Stomach smooth muscle (tissue), 2 donors: ENCODE measurements around the gene TUBB8B.
"Not testable (repeated sequence)": the region's sequence is repeated elsewhere in the genome, so short reads cannot be mapped to it uniquely, and the experiment has no call there.

Source experiments
- H3K27ac ChIP-seq: one replicate; pipeline ENCODE4 v1.7.0; 2013; ENCODE audit warnings: mild to moderate bottlenecking, low read length, inconsistent platforms
- H3K27me3 ChIP-seq, 2 donors: one replicate each; pipeline ENCODE4 v1.7.0; 2013; ENCODE audit warnings: low read length in 2 of 2; ENCODE audit not compliant: insufficient read depth in 2 of 2, control insufficient read depth in 1 of 2
- H3K36me3 ChIP-seq, 2 donors: one replicate each; pipeline ENCODE4 v1.7.0; 2013; ENCODE audit warnings: low read length in 2 of 2; ENCODE audit not compliant: control insufficient read depth in 2 of 2, insufficient read depth in 2 of 2
- H3K4me1 ChIP-seq: one replicate; pipeline ENCODE4 v1.7.0; 2013; ENCODE audit warnings: low read length; ENCODE audit not compliant: control insufficient read depth, insufficient read depth
- H3K4me3 ChIP-seq, 2 donors: one replicate each; pipeline ENCODE4 v1.7.0; 2013; ENCODE audit warnings: low read length in 2 of 2
- H3K9ac ChIP-seq, 2 donors: one replicate each; pipeline ENCODE4 v1.7.0; 2013; ENCODE audit warnings: low read length in 2 of 2, mild to moderate bottlenecking in 1 of 2
- H3K9me3 ChIP-seq, 2 donors: one replicate each; pipeline ENCODE4 v1.7.0; 2013; ENCODE audit warnings: low read length in 2 of 2; ENCODE audit not compliant: control insufficient read depth in 2 of 2
- donor health status: healthy.
- donor health status: Pancreatic carcinoma.

Gene TUBB8B

DNA sequence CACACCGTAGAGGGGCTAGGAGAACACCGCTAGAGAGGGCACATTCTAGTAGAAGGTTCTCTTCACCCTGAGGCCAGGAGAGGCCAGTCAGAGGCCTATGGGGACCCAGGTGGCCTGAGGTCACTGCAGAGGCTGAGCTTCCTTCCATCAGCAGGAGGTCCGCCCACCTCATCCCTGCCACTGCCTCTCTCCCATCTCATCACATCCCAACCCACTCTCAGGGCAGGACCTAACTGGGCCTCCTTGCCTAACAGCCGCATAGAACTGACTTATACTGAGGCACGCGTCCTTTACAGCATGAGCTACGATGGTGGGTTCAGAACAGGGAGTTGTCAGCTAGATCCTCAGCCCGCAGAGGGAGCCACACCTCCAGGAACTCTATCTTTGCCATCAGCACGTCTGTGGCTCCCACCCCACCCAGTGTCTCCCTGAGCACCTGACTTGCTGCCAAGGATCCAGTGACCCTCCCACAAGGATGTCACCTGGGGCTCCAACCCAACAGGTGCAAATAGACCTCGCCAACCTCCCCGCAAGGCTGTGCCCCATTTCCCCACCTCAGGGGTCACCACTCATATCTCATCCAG, 33.3 kb upstream of the TUBB8B start:
- H3K4me1 ChIP-seq, H3K9ac ChIP-seq, H3K9me3 ChIP-seq, H3K4me3 ChIP-seq, H3K27me3 ChIP-seq, H3K27ac ChIP-seq, H3K36me3 ChIP-seq: not testable (repeated sequence)

- not testable (repeated sequence) for H3K27ac ChIP-seq, H3K4me1 ChIP-seq, H3K4me3 ChIP-seq, H3K27me3 ChIP-seq, H3K9ac ChIP-seq, H3K9me3 ChIP-seq, H3K36me3 ChIP-seq
Measured at GRCh38 chr18:80881-81280, 31.5 kb upstream of the TUBB8B start.

DNA sequence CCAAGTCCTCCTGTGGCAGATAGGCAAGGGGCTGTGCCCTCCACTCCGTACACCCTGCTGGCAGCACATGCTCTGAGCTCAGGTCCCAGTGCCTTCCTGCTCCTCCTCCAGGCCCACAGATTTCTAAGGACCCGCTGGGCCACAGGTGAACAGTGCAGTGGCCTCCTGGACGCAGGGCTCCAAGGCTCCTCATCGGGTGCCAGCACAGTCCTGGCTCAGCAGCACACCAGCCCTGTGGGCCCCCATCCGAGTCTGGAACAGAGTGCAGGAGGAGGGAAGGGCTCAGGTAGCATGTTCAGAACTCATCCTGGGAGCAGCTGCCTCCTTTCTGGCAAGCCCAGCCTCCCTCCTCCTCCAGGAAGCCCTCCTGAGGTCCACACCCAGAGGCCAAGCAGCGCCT, 30.8 kb upstream of the TUBB8B start:
- H3K9me3 ChIP-seq, H3K27ac ChIP-seq: not testable (repeated sequence)

DNA sequence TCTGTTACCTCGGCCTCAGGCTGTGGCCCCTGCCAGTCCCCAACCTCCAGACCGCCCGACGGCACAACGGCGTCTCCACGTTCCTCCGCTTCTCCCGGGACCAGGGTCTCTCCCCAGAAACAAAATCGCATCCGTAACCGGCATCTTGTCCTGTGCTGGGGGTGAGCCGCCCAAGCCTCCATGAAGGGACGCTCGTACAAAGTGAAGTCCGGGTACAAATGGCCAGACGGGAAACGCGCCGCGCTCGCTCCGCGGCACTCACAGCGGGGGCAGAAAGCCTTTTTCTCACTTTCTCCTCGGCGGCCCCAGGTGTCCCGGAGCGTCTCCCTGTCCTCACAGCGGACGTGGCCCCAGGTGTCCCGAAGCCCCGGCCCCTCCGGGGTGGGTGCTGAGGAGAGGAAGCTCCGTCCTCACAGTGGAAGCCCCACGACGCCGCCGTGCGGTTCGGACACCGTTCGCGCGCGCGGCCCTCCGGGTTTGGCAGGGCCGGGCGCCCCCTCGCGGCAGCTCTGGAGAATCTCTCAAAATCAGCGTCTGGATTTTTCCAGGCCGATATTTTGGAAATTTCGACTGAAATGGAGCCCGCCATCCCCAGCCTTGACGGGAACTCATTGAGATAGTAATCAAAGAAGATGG, 26.2 kb upstream of the TUBB8B start:
- not testable (repeated sequence) for H3K36me3 ChIP-seq, H3K4me3 ChIP-seq

More for the DNA sequence above, 30.8 kb upstream of the TUBB8B start:
- H3K9ac ChIP-seq, H3K27me3 ChIP-seq, H3K36me3 ChIP-seq, H3K4me3 ChIP-seq, H3K4me1 ChIP-seq: not testable (repeated sequence)

DNA sequence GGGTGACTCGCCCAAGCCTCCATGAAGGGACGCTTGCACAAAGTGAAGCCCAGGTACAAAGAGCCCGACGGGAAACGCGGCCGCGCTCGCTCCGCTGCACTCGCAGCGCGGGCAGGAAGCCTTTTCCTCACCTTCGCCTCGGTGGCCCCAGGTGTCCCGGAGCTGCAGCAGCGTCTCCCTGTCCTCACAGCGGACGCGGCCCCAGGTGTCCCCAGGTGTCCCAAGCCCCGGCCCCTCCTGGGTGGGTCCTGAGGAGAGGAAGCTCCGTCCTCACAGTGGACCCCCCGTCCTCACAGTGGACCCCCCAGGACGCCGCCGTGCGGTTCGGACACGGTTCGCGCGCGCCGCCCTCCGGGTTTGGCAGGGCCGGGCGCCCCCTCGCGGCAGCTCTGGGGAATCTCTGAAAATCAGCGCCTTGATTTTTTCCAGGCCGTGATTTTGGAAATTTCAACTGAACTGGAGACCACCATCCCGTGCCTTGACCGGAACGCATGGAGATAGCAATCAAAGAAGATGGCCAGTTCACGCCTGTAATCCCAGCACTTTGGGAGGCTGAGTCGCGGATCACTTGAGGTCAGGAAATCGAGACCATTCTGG, 23.9 kb upstream of the TUBB8B start:
- not testable (repeated sequence) for H3K27me3 ChIP-seq, H3K4me1 ChIP-seq, H3K27ac ChIP-seq, H3K9ac ChIP-seq, H3K9me3 ChIP-seq, H3K36me3 ChIP-seq, H3K4me3 ChIP-seq

More for the DNA sequence above, 26.2 kb upstream of the TUBB8B start:
- not testable (repeated sequence) for H3K27ac ChIP-seq, H3K9me3 ChIP-seq, H3K9ac ChIP-seq, H3K4me1 ChIP-seq, H3K27me3 ChIP-seq

DNA sequence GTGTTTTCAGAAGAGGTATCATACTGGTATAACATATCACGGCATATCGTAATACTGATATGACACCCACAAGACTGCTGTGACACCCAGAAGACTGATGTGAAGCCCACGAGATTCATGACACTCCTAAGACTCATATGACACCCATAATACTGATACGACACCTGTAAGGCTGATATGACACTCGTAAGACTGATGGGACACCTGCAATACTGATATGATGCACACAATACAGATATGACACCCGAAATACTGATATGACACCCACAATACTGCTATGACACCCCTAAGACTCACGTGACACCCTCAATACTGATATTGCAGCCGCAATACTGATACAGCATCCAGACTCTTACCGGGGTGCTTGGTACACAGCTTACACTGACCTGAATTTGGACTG, 18.3 kb upstream of the TUBB8B start:
- H3K27me3 ChIP-seq, H3K4me3 ChIP-seq, H3K36me3 ChIP-seq, H3K9me3 ChIP-seq, H3K27ac ChIP-seq, H3K9ac ChIP-seq, H3K4me1 ChIP-seq: not testable (repeated sequence)

DNA sequence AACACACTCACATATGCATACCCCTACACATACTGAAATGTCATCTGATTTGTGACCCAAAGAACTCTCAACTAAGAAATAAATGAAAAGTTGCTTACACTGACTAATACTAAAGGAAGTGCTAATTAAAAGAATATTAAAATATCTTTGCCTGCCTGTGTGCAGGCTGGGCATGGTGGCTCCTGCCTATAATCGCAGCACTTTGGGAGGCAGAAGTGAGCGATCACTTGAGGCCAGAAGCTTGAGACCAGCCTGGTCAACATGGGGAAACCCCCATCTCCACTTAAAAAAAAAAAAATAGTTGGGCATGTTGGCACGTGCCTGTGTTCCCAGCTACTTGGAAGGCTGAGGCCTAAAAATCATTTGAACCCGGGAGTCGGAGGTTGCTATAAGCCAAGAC, 14.9 kb upstream of the TUBB8B start:
- not testable (repeated sequence) for H3K4me1 ChIP-seq, H3K36me3 ChIP-seq, H3K4me3 ChIP-seq, H3K9me3 ChIP-seq, H3K27ac ChIP-seq, H3K27me3 ChIP-seq, H3K9ac ChIP-seq

DNA sequence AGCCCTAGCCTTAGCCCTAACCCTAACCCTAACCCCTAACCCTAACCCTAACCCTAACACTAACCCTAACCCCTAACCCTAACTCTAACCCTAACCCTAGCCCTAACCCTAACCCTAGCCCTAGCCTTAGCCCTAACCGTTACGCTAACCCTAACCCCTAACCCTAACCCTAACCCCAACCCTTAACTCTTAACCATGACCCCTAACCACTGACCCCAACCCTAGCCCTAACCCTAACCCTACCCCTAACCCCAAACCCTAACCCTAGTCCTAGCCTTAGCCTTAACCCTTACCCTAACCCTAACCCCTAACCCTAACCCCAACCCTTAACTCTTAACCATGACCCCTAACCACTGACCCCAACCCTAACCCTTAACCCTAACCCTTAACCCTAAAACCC, 14.2 kb upstream of the TUBB8B start:
- not testable (repeated sequence) for H3K9ac ChIP-seq, H3K4me1 ChIP-seq, H3K27me3 ChIP-seq, H3K36me3 ChIP-seq, H3K4me3 ChIP-seq, H3K9me3 ChIP-seq, H3K27ac ChIP-seq

DNA sequence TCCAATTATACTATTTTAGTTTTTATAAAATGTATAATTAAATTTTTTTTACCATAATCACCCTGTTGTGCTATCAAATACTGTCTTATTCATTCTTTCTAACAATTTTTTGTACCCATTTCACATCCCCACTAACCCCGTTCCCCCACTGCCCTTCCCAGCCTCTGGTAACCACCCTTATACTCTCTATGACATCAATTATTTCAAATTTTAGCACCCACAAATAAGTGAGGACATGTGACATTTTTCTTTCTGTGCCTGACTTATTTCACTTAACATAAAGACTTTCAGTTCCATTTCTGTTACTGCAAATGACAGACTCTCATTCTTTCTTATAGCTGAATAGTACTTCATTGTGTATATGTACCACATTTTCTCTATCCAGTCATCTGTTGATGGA, 5.0 kb upstream of the TUBB8B start:
- H3K9ac ChIP-seq, H3K27me3 ChIP-seq, H3K36me3 ChIP-seq, H3K4me3 ChIP-seq, H3K27ac ChIP-seq, H3K9me3 ChIP-seq, H3K4me1 ChIP-seq: not testable (repeated sequence)

DNA sequence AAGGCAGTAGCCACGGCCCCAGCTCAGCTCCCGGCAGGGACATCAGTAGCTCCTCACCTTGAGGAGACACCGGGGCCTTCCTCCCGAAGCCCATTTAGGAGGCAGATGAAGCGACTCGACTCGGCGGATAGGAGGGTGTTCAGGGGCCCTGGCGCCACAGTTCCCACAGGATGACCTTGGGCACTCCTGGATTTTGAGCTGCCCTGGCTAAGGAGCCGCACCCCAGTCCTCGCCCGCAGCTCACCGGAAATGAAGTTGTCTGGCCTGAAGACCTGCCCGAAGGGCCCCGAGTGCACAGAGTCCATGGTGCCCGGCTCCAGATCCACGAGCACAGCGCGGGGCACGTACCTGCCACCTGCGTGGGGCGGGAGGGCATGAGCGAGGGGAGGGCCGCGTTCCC, 719 bp downstream of the TUBB8B start:
- not testable (repeated sequence) for H3K36me3 ChIP-seq, H3K27ac ChIP-seq, H3K27me3 ChIP-seq, H3K4me3 ChIP-seq, H3K9me3 ChIP-seq, H3K4me1 ChIP-seq, H3K9ac ChIP-seq

- H3K9ac ChIP-seq, H3K27ac ChIP-seq, H3K36me3 ChIP-seq, H3K4me3 ChIP-seq, H3K4me1 ChIP-seq, H3K9me3 ChIP-seq, H3K27me3 ChIP-seq: not testable (repeated sequence)
Measured at GRCh38 chr18:13177-13576, 36.2 kb downstream of the TUBB8B start.
